Measurements from ENCODE around the gene JAKMIP1. TPM values are rescaled to one million over a fixed set of nuclear protein-coding genes. Genes with fewer than 3 reads are reported as not detected.

Gene JAKMIP1
- total RNA-seq, 1 experiment from 2014 or later, result not detected

GRCh38 chr4:5999356-5999755 is 201.0 kb downstream of the JAKMIP1 start:
- H3K36me3 Mint-ChIP-seq (ENCODE audit: insufficient read depth, unreplicated experiment), result no peaks in the 10 kb centered on the region
- CTCF ChIA-PET, result no interaction called here
- intact Hi-C loops (cut with micrococcal nuclease; ENCODE audit: unreplicated experiment), result loop anchor here (5.0 kb wide), 1 partner anchor 88 kb away; no protein-coding TSS in a partner anchor
- TF ChIP-seq CTCF (IDR thresholded peaks at IDR 0.05; ENCODE audit: unreplicated experiment), result no peak
- H3K9me3 Mint-ChIP-seq (ENCODE audit: low read depth, unreplicated experiment), result no peaks in the 10 kb centered on the region
- BruUV-seq (replicated peaks), result no TSS peak
- H3K27me3 Mint-ChIP-seq (ENCODE audit: unreplicated experiment), result peaks cover 18% of the 10 kb centered on the region
- H3K27ac Mint-ChIP-seq (ENCODE audit: unreplicated experiment), result no peak overlapping the region
- no peaks in the 10 kb centered on the region for H3K4me1 Mint-ChIP-seq (ENCODE audit: low read depth, unreplicated experiment)
- no peak overlapping the region for H3K4me3 Mint-ChIP-seq (ENCODE audit: low read depth, unreplicated experiment)
- DNase-seq, result no peak

GRCh38 chr4:5998333-5998936 is 201.9 kb downstream of the JAKMIP1 start:
- peaks cover 18% of the 10 kb centered on the region for H3K27me3 Mint-ChIP-seq (ENCODE audit: unreplicated experiment)
- H3K4me1 Mint-ChIP-seq (ENCODE audit: low read depth, unreplicated experiment), result no peaks in the 10 kb centered on the region
- peak; percentile 67 for TF ChIP-seq CTCF (IDR thresholded peaks at IDR 0.05; ENCODE audit: unreplicated experiment)
- no peak overlapping the region for H3K27ac Mint-ChIP-seq (ENCODE audit: unreplicated experiment)
- H3K9me3 Mint-ChIP-seq (ENCODE audit: low read depth, unreplicated experiment), result no peaks in the 10 kb centered on the region
- no peak overlapping the region for H3K4me3 Mint-ChIP-seq (ENCODE audit: low read depth, unreplicated experiment)
- H3K36me3 Mint-ChIP-seq (ENCODE audit: insufficient read depth, unreplicated experiment), result no peaks in the 10 kb centered on the region
- no TSS peak for BruUV-seq (replicated peaks)
- CTCF ChIA-PET, result interaction anchor here (1.2 to 1.5 kb wide), 2 partner anchors 89 to 330 kb away, joined by 4 to 5 read pairs; no protein-coding TSS in a partner anchor
- peak; percentile 53 for DNase-seq
- intact Hi-C loops (cut with micrococcal nuclease; ENCODE audit: unreplicated experiment), result loop anchor here (5.0 kb wide), 1 partner anchor 89 kb away; no protein-coding TSS in a partner anchor

GRCh38 chr4:5996641-5997040 is 203.7 kb downstream of the JAKMIP1 start:
- intact Hi-C loops (cut with micrococcal nuclease; ENCODE audit: unreplicated experiment), result loop anchor here (5.0 kb wide), 1 partner anchor 91 kb away; no protein-coding TSS in a partner anchor
- BruUV-seq (replicated peaks), result no TSS peak
- TF ChIP-seq CTCF (IDR thresholded peaks at IDR 0.05; ENCODE audit: unreplicated experiment), result no peak
- H3K27me3 Mint-ChIP-seq (ENCODE audit: unreplicated experiment), result peaks cover 18% of the 10 kb centered on the region
- H3K9me3 Mint-ChIP-seq (ENCODE audit: low read depth, unreplicated experiment), result no peaks in the 10 kb centered on the region
- no peak overlapping the region for H3K27ac Mint-ChIP-seq (ENCODE audit: unreplicated experiment)
- DNase-seq, result no peak
- H3K4me3 Mint-ChIP-seq (ENCODE audit: low read depth, unreplicated experiment), result no peak overlapping the region
- CTCF ChIA-PET, result no interaction called here
- no peaks in the 10 kb centered on the region for H3K36me3 Mint-ChIP-seq (ENCODE audit: insufficient read depth, unreplicated experiment)
- H3K4me1 Mint-ChIP-seq (ENCODE audit: low read depth, unreplicated experiment), result no peaks in the 10 kb centered on the region

GRCh38 chr4:5995901-5996623 is 204.3 kb downstream of the JAKMIP1 start:
- H3K9me3 Mint-ChIP-seq (ENCODE audit: low read depth, unreplicated experiment), result no peaks in the 10 kb centered on the region
- no peak for DNase-seq
- peaks cover 18% of the 10 kb centered on the region for H3K27me3 Mint-ChIP-seq (ENCODE audit: unreplicated experiment)
- no peak overlapping the region for H3K4me3 Mint-ChIP-seq (ENCODE audit: low read depth, unreplicated experiment)
- no peak overlapping the region for H3K27ac Mint-ChIP-seq (ENCODE audit: unreplicated experiment)
- intact Hi-C loops (cut with micrococcal nuclease; ENCODE audit: unreplicated experiment), result loop anchor here (5.0 kb wide), 1 partner anchor 91 kb away; no protein-coding TSS in a partner anchor
- H3K36me3 Mint-ChIP-seq (ENCODE audit: insufficient read depth, unreplicated experiment), result no peaks in the 10 kb centered on the region
- no TSS peak for BruUV-seq (replicated peaks)
- CTCF ChIA-PET, result interaction anchor here (0.6 kb wide), 1 partner anchor 335 kb away, joined by 3 read pairs; no protein-coding TSS in a partner anchor
- H3K4me1 Mint-ChIP-seq (ENCODE audit: low read depth, unreplicated experiment), result no peaks in the 10 kb centered on the region
- no peak for TF ChIP-seq CTCF (IDR thresholded peaks at IDR 0.05; ENCODE audit: unreplicated experiment)

All from Calu3 (cell line).